HG03442 (cell line): ENCODE results near the gene PRKAR2B.

Source experiments
- ATAC-seq: cut with Tn5 transposase; IDR thresholded peaks from one replicate; pipeline ENCODE4 v1.9.1; 2021; ENCODE audit warnings: mild to moderate bottlenecking, moderate library complexity; ENCODE audit not compliant: unreplicated experiment

The PRKAR2B gene

GRCh38 chr7:107044347-107045194, at the start of gene PRKAR2B:
Gene PRKAR2B, plus strand, starts transcription at chr7:107044705. Its CDS starts 203 bp downstream, at chr7:107044908.
- ATAC-seq: peak; percentile 85

GRCh38 chr7:106994833-106995232, 49.7 kb upstream of the PRKAR2B start:
- no peak for ATAC-seq

- no peak for ATAC-seq
Observed at GRCh38 chr7:106997487-106998271, 46.8 kb upstream of the PRKAR2B start.

GRCh38 chr7:106999023-106999422, 45.5 kb upstream of the PRKAR2B start:
- no peak for ATAC-seq

- ATAC-seq: no peak
Observed at GRCh38 chr7:107001490-107001889, 43.0 kb upstream of the PRKAR2B start.

- ATAC-seq: no peak
Observed at GRCh38 chr7:107002126-107002525, 42.4 kb upstream of the PRKAR2B start.

GRCh38 chr7:107002529-107002998, 41.9 kb upstream of the PRKAR2B start:
- no peak for ATAC-seq

- no peak for ATAC-seq
Observed at GRCh38 chr7:107007007-107007891, 37.3 kb upstream of the PRKAR2B start.

GRCh38 chr7:107007892-107008287, 36.6 kb upstream of the PRKAR2B start:
- no peak for ATAC-seq

- no peak for ATAC-seq
Observed at GRCh38 chr7:107009846-107010203, 34.7 kb upstream of the PRKAR2B start.

- no peak for ATAC-seq
Observed at GRCh38 chr7:107012691-107013090, 31.8 kb upstream of the PRKAR2B start.

GRCh38 chr7:107014387-107015023, 30.0 kb upstream of the PRKAR2B start:
- no peak for ATAC-seq

- ATAC-seq: no peak
Observed at GRCh38 chr7:107016312-107016711, 28.2 kb upstream of the PRKAR2B start.

- ATAC-seq: no peak
Observed at GRCh38 chr7:107017965-107018719, 26.4 kb upstream of the PRKAR2B start.

GRCh38 chr7:107020400-107020799, 24.1 kb upstream of the PRKAR2B start:
- no peak for ATAC-seq

GRCh38 chr7:107021600-107021999, 22.9 kb upstream of the PRKAR2B start:
- no peak for ATAC-seq

- no peak for ATAC-seq
Observed at GRCh38 chr7:107023522-107024151, 20.9 kb upstream of the PRKAR2B start.

- ATAC-seq: no peak
Observed at GRCh38 chr7:107024906-107025305, 19.6 kb upstream of the PRKAR2B start.

GRCh38 chr7:107025449-107026103, 18.9 kb upstream of the PRKAR2B start:
- no peak for ATAC-seq
